IMR-90 (cell line): ENCODE data around the gene TRAPPC3L.

Experiments
- CTCF ChIP-seq: conservative IDR thresholded peaks from 2 replicates; pipeline ENCODE4 v1.5.1; 2012; ENCODE audit warnings: mild to moderate bottlenecking, low read depth, low read length, improper control_type of control experiment
- MAFK ChIP-seq: IDR thresholded peaks from 2 replicates; pipeline ENCODE4 v1.6.1; 2012; ENCODE audit warnings: low read depth, low read length, improper control_type of control experiment
- MAZ ChIP-seq: IDR thresholded peaks from 2 replicates; pipeline ENCODE4 v1.6.1; 2012; ENCODE audit warnings: low read depth, mild to moderate bottlenecking, low read length, improper control_type of control experiment, moderate library complexity, borderline replicate concordance
- POLR2A ChIP-seq: IDR thresholded peaks from 2 replicates; pipeline ENCODE4 v1.6.1; 2012; ENCODE audit warnings: mild to moderate bottlenecking, low read depth, low read length
- RFX5 ChIP-seq: IDR thresholded peaks from 2 replicates; pipeline ENCODE4 v1.8.0; 2012; ENCODE audit warnings: low read depth, mild to moderate bottlenecking, low read length, moderate library complexity

GRCh38 chr6:116547358-116547757 lies 1.9 kb upstream of the TRAPPC3L start:
- TF ChIP-seq RFX5 (no peak), CTCF (no peak), POLR2A (no peak), MAFK (no peak), MAZ (no peak)
